Mucosa of stomach (tissue), 1 donor: ENCODE results near the gene BLACAT1.
A peak's percentile ranks its signal among the peaks of the same experiment; 100 is the strongest.

Experiments
- H3K27me3 ChIP-seq: one replicate; pipeline ENCODE4 v1.7.0; 2013; ENCODE audit warnings: mild to moderate bottlenecking, low read length; ENCODE audit not compliant: control insufficient read depth, insufficient read depth
- H3K36me3 ChIP-seq: one replicate; pipeline ENCODE4 v1.7.0; 2013; ENCODE audit warnings: low read length; ENCODE audit not compliant: control insufficient read depth, insufficient read depth
- H3K4me1 ChIP-seq: one replicate; pipeline ENCODE4 v1.7.0; 2013; ENCODE audit warnings: mild to moderate bottlenecking, low read length; ENCODE audit not compliant: control insufficient read depth, insufficient read depth
- H3K4me3 ChIP-seq: one replicate; pipeline ENCODE4 v1.7.0; 2013; ENCODE audit warnings: low read length
- H3K9ac ChIP-seq: one replicate; pipeline ENCODE4 v1.7.0; 2013; ENCODE audit warnings: mild to moderate bottlenecking, low read length, moderate library complexity
- H3K9me3 ChIP-seq: one replicate; pipeline ENCODE4 v1.7.0; 2013; ENCODE audit warnings: mild to moderate bottlenecking, low read length, moderate library complexity; ENCODE audit not compliant: control insufficient read depth
- donor health status: Pancreatic carcinoma.

BLACAT1 gene

GRCh38 chr1:205455581-205456382 lies at the start of gene BLACAT1:
Gene BLACAT1, minus strand, starts transcription at chr1:205456045.
- Histone ChIP-seq H3K4me1 (peaks cover 25% of the 10 kb centered on the region), H3K36me3 (no peaks in the 10 kb centered on the region), H3K27me3 (peaks cover 86% of the 10 kb centered on the region), H3K4me3 (no peak within 1 kb of the TSS), H3K9me3 (no peaks in the 10 kb centered on the region), H3K9ac (no peak within 1 kb of the TSS)

DNA sequence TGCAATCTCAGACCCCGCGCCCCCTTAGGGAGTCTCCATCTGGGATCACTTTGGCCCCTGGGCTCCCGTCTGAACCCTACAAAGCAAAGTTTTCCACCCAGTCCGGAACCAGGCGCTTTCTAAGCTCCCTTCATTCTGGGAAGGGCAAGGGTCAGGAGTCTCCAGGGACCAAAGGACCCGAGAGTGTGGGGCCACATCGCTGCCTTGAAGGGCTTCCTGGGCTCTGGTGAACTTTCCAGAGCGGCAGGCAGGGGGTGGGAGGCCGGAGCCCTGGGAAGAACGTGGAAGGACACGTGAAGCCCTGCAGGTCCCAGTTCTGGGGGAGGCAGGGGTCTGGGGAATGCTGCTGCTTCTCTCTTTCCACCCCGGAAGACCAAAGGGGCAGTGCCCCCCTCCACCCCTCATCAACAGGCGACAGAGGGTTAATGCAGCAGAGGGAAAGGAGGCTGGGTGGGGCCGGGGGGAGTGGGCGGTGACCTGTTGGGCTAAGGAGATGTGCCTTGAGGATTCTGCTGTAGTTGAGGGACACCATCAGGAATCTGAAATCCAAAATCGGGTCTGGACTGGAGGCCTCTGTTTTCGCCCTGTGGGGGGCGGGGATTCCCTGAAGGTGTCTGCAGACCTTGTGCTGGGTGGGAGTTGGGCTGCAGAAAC lies 49.4 kb upstream of the BLACAT1 start:
- peaks cover 21% of the 10 kb centered on the region for H3K4me1 ChIP-seq

GRCh38 chr1:205504311-205505075 lies 48.6 kb upstream of the BLACAT1 start, which contains the start of gene CDK18:
Gene CDK18, plus strand, starts transcription at chr1:205504669. Its CDS starts 18,499 bp downstream, at chr1:205523168.
- peak within 1 kb of the TSS; percentile 89 for H3K9ac ChIP-seq
- H3K4me3 ChIP-seq: peak within 1 kb of the TSS; percentile 77
- no peaks in the 10 kb centered on the region for H3K27me3 ChIP-seq
- no peaks in the 10 kb centered on the region for H3K9me3 ChIP-seq
- peaks cover 21% of the 10 kb centered on the region for H3K4me1 ChIP-seq
- no peaks in the 10 kb centered on the region for H3K36me3 ChIP-seq

More for the DNA sequence above, 49.4 kb upstream of the BLACAT1 start:
- H3K4me3 ChIP-seq: peak overlapping the region; percentile 77
- H3K27me3 ChIP-seq: no peaks in the 10 kb centered on the region
- H3K9me3 ChIP-seq: no peaks in the 10 kb centered on the region
- no peaks in the 10 kb centered on the region for H3K36me3 ChIP-seq
- peak overlapping the region; percentile 89 for H3K9ac ChIP-seq

DNA sequence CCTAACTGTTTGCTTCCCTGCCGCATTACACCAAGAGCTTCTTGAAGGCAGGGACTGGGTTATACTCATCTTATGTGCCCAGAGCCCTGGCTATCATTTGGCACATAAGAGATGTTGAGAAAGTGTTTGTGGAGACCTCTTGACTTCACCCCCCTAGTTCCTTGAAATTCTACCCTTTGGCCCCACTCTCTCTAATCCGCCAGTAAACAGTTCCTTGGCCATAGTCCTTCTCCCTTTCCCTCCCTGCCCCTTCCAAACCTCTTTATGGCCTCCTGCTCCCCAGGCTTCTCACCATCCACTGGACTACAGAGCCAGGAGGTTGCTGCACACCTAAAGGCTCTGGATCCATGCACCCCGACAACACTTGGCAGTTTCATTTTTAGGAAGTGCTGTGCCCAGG lies 47.1 kb upstream of the BLACAT1 start:
- H3K36me3 ChIP-seq: no peaks in the 10 kb centered on the region
- no peak overlapping the region for H3K4me3 ChIP-seq
- peaks cover 21% of the 10 kb centered on the region for H3K4me1 ChIP-seq
- H3K27me3 ChIP-seq: no peaks in the 10 kb centered on the region
- H3K9me3 ChIP-seq: no peaks in the 10 kb centered on the region
- no peak overlapping the region for H3K9ac ChIP-seq

DNA sequence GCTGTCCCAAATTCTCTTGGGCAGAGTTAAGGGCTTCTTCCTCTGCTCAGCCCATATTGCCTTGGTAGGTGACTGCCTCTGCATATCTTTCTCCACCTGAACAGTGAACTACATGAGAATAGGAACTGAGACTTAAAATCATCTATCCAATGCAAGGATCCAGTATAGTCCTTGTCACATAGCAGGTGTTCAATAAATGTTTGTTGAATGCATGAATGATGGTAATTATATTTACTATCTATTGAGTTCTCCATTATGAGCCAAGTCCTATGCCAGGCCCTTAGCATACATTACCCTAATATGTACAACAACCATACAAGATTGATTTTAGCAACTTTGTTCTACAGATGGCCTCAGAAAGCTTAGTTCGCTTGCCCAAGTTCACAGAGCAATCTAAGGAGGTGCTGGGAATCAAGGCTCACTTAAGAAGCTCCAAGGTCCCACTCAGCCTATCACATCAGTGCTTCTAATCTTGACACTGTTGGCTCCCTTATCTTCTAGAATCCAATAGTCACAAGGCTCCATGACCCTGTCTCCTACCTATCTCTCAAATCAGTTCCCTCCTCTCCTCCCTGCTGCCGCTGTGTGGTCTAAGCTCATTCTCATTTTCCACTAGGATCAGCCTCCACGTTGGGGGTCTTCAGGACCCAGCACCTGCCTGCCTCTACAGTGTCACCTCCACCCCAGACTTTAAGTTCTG lies 46.4 kb upstream of the BLACAT1 start:
- Histone ChIP-seq H3K4me1 (peaks cover 21% of the 10 kb centered on the region), H3K27me3 (no peaks in the 10 kb centered on the region), H3K4me3 (no peak overlapping the region), H3K36me3 (no peaks in the 10 kb centered on the region), H3K9me3 (no peaks in the 10 kb centered on the region), H3K9ac (no peak overlapping the region)

DNA sequence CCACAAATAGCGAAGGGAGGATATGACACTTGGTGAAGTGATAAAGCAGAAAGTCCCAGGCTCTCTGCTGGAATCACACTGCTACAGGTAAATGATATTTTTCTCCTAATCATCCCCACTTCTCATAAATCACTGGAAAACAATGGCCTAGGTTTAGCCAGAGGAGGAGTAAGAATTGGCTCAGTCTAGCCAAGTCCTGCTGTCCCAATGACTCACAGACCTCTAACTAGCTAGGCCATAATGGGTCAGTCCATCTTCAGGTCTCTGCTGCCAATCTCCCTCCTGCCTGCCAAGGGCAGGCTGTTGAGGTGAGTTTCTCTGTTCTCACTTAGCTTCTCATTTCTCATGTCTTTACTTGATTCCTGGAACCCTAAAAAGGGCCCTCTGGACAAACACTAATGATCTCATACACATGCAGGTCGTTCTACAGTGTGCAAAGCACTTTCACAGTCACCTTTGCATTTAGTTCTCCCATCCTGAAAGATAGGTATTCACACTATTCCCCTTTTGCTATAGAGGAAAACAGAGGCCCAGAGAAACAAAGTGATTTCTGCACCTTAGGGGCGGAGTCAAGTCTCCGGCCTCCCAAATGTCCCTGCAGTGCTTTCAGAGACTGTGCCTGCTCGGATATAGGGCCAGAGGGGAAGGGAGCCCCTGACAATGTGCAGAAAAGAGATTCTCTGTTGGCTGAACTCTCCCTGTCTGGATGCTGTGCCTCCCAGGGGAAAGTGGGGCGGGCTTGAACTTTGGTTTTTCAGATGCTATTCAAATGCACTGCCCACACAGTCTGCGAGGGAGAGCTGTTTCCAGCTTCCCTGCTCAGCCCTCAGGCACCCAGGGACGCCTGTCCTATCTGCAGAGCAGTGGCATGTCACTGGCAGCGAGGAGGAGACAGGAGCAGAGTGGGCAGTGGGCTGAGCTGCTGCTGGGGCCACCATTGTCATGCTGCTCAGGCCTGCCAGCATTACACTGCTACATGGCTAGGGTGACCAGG lies 44.7 kb upstream of the BLACAT1 start:
- no peaks in the 10 kb centered on the region for H3K27me3 ChIP-seq
- peaks cover 16% of the 10 kb centered on the region for H3K4me1 ChIP-seq
- H3K36me3 ChIP-seq: no peaks in the 10 kb centered on the region
- no peak overlapping the region for H3K9ac ChIP-seq
- H3K4me3 ChIP-seq: no peak overlapping the region
- no peaks in the 10 kb centered on the region for H3K9me3 ChIP-seq

DNA sequence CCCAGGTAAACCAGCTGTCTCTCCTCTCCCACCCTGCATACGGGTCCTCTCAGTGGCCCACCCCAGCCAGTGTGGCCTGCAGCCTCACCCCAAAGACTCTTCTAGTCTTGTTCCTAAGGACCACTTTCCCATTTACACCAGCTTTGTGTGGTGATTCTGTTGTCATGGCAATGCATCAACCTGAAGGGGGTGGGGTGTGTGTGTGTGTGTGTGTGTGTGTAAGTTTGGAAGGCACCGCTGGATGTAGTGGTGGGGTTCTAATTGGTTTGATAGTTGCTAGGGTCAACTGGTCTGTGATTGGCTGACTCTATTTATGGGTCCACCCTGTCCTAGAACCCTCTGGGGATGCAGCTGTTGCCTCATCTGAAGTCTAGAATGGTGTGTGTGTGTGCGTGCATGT lies 43.9 kb upstream of the BLACAT1 start:
- Histone ChIP-seq H3K36me3 (no peaks in the 10 kb centered on the region), H3K9me3 (no peaks in the 10 kb centered on the region), H3K27me3 (no peaks in the 10 kb centered on the region), H3K4me3 (no peak overlapping the region), H3K9ac (no peak overlapping the region), H3K4me1 (peaks cover 15% of the 10 kb centered on the region)

DNA sequence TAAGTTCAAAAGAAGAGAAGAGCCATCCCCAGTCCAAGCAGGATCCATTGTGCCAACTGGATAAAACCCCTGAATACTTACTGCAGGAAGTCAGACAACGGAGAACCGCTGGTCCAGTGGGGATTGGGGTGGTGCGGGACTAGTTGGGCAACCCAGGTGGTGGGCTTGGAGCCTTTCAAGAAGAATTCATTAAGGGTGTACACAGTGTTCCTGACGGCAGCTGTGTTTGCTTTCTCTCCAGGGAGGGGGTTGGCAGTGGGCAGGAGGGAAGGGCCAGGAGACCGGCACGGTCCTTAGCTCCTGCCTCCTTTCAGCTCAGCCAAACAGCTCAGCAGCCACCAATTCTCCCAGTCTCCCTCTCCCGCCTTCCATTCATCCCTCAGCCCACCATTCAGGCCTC lies 41.5 kb upstream of the BLACAT1 start:
- H3K4me3 ChIP-seq: no peak overlapping the region
- H3K9ac ChIP-seq: no peak overlapping the region
- peaks cover 8% of the 10 kb centered on the region for H3K27me3 ChIP-seq
- peaks cover 20% of the 10 kb centered on the region for H3K4me1 ChIP-seq
- H3K36me3 ChIP-seq: no peaks in the 10 kb centered on the region
- no peaks in the 10 kb centered on the region for H3K9me3 ChIP-seq

DNA sequence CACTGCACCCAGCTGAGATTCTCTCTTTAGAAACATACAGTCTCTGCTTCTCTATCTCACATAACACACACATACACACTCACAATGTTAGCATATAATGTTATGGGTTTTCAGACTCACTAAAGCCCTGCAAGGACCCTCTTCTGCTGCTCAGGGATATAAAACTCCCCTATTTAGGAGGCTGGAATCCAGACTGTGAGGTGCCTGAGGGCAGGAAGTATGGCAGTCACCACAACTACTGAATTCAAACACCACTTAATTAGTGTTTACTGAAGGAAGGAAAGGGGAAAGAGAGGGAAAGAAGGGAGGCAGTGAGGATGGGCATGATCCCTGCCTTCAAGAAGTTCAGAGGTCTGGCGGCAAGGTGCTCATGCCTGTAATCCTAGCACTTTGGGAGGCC lies 40.8 kb upstream of the BLACAT1 start:
- peaks cover 20% of the 10 kb centered on the region for H3K4me1 ChIP-seq
- no peaks in the 10 kb centered on the region for H3K36me3 ChIP-seq
- no peak overlapping the region for H3K4me3 ChIP-seq

DNA sequence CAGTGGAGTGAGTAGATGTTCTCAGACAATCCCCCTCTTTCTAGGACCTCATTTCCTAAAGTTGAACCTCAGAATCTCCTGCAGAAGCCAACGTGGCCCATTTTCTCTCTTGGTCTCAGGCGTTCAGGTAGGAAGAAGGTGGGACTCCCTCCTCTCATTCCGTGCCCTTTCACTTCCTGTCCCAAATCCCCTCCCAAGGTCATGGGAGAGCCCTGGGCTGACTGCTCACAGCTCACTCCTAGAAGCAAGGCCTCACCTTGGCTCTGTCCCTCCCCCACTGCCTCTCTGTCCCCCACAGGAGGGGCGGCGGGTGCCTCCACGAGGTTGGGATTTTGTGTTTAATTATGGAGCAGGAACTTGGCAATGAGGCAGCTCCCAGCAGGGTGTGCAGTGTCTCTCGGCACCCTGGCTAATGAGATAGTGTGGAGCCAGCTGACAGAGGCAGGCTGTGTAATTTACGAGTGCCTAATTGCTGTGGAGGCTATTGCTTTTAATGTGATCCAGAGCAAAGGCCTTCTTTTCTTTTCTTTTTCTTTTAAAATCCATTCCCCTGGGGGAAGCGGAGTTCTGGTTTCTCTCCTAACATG lies 39.5 kb upstream of the BLACAT1 start:
- Histone ChIP-seq H3K36me3 (no peaks in the 10 kb centered on the region), H3K4me1 (peaks cover 20% of the 10 kb centered on the region), H3K9ac (no peak overlapping the region), H3K27me3 (peaks cover 13% of the 10 kb centered on the region), H3K9me3 (no peaks in the 10 kb centered on the region), H3K4me3 (no peak overlapping the region)

More for the DNA sequence above, 40.8 kb upstream of the BLACAT1 start:
- Histone ChIP-seq H3K27me3 (peaks cover 8% of the 10 kb centered on the region), H3K9me3 (no peaks in the 10 kb centered on the region), H3K9ac (no peak overlapping the region)
